Stimulated activated CD8-positive, alpha-beta memory T cell treated with anti-CD3 and anti-CD28 coated beads, Interleukin-7, amount 100 ng/mL, for 48 hours (primary cell): ENCODE results near the gene TMEM163.

Experiments used
- DNase-seq, 2 donors: peaks; one replicate each; pipeline ENCODE4 v3.0.0-alpha.2; 2020; ENCODE audit warnings: low read depth in 1 of 2; ENCODE audit errors: extremely low read depth in 1 of 2

Gene TMEM163

DNA sequence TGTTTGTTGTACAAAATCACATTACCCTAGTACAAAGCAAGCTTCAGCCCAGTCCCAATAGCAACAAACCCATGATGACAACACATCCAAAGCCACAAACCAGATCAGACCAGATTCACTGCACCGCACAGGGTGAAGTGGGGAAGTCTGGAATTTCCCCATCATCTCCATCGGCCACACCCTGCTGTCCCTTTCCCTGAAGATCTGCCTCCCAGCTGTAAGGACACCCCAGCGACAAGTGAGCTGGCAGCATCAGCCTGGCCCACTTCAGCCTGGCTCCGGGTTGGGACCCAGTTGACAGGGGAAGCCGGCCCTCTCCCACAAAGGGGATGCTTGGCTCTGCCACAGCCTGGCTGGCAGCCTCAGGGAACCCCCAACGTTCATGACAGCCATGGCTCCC, 257.3 kb downstream of the TMEM163 start:
- DNase-seq: no peak

DNA sequence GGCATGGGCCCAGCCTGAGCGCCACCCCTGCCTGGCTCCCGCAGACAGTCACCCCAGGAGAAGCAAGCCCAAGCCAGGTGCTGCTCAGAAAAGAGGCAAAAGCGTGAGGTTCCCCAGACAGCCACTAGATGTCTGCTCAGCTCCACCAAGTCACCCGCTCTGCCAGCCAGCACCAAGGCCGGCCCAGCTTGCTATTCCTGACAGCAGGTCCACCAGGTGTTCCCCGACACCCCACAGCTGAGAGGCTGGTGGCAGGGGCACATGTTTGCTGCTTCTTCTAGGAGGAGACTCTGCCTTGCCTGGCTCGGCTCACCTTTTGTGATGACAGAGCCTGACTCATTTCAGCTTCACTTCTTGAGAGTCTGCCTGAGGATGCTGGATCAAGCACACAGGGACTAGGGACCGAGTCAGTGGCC, 258.2 kb downstream of the TMEM163 start:
- no peak for DNase-seq

DNA sequence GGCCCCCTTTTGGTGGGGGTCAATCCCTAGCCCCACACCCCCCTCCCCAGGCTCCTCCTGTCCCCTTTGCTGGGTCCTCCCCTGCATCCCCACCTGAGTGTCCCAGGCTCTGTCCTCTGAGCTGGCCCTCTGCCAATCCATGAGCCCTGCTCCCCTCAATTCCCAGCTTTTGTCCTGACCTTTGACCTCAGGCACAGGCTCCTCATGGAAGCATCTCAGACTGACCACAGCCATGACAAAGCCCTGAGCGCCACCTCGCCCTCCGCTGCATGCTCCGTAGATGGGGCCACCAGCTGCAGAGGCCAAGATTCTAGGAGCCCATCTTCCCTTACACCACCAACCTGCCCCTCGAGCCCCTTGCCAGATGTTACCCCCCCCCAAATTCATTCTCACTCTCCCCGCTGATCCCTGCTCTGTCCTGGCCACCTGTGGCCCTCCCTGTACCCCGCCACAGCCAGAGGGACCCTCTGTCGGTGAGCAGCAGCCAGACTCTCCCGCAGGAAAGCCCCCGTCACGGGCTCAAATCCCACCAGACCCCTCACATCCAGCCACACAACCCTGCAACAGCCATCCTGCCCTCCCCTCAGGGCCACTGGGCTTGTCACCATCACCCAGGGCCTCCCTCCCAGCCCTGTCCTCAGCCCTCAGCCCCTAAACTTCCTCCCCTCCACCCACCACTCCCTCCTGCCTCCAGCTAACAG, 258.9 kb downstream of the TMEM163 start:
- DNase-seq: no peak

DNA sequence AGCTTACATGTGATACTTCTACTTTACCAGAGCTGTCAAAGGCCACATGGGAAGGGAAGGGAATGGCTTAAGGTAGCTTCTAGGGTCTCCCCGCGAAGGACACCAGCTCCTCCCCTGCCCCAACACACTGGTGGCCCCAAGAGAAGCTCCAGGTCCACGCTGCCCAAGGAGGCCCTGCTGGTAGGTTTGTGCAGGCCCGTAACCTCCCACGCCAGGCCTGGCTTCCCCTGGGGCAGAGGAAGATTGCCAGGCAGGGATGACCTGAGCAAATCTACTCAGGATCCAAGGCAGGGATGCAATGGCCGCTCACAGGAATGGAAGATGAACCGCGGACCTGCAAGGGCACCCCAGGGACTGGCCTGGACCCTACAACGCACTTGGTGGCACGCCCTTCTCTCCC, 259.9 kb downstream of the TMEM163 start:
- DNase-seq: no peak

DNA sequence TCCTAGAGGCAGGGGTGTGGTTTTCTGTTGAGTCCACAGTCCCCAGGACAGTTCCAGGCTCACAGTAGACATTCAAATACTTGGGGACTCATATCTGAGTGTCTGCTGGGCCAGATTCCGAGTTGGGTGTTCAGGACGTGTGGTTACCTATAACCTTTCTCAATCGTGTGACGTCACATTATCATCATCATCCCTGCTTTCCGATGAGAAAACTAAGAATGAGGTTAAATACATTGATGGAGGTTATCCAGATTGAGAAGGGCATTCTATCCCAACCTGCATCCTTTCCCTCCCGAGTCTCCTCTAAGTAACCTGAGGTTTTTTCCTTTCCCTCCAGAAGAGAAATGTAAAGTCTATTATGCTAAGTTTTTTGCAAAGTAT, 260.3 kb downstream of the TMEM163 start:
- no peak for DNase-seq

DNA sequence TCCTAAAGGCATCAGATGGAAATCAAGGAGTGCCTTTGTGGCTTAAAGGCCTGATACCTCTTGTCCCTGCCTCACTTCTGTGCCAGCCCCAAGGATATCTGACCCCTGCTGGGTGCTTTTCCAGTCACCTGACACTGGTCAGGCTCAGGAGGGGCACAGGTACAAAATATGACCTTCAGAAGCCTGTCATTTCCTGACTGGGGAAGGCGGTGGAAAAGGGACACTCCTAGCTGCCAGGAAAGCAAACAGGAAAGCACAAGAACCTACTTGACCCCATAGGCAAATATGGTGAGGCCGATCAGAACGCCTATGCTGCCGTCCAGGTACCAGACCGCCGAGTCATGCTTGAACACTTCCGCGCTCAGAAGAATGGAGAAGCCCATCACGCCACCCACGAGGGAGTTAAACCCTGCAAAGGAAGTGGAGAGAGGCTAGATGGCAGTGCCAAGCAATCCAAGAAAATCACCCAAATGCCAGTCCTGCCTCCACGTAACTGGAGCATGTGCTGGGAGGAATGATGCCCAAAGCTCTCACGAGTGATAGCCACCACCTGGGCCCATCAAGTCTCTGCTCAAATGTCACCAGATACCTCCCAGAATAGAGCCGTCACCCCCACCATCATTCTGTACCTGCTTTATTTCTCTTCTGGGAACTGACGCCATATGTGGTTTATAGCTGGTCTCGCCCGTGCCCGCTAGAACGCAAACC, 260.9 kb downstream of the TMEM163 start:
- no peak for DNase-seq

DNA sequence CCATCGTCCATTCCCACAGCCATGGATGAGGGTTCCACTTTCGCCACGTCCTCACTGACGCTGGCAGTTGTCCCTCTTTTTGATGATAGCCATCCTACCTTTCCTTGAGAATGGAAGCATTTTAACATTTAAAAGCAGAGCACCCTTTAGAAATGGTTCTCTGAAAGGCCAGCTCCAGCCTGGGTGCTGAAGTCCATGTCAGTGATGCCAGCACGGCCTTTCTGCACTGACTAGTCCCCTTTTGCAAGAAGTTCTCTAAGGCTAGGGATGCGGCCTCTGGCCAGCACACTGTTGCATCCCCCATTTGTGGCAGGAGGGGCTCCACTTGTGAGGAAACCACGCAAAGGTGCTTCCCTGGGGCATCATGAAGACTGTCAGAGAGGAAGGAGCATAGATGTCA, 261.4 kb downstream of the TMEM163 start:
- DNase-seq: no peak

DNA sequence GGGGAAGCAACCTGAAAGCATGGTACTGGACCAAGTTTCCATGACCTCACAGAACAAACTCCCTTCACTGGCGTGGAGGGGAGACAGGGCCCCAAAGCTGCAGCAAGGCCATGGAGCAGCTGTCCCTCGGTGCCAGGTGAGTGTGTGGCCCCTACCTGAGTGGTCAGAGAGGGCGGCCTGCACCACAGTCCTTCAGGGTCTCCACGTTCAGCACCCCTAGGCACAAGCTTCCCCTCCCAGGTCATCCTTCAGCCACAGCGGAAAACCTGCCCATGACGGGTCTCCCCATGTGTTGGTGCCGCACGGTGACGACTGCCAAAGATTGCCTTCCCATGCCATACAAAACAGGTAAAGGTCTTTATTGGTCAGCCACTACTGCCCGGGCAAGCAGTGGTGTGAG, 263.4 kb downstream of the TMEM163 start:
- DNase-seq: no peak

DNA sequence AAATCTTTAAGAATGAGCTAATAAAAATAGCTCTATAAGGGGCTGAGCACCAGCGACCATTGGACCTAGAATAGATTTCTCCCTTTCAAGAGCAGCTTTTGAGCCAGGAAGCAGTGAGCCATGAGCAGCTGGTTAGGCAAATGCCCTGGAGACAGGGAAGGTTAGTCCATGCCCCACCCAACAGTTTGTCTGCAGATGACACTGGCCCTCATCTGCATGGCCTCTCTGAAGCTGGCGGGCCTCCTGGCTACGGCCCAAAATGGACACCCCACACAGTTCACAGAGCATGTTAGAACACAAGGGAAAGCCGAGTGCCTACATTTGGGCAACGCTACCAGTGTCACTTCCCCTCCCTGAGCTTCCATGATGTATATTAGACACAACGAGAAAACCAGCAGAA, 263.9 kb downstream of the TMEM163 start:
- no peak for DNase-seq

DNA sequence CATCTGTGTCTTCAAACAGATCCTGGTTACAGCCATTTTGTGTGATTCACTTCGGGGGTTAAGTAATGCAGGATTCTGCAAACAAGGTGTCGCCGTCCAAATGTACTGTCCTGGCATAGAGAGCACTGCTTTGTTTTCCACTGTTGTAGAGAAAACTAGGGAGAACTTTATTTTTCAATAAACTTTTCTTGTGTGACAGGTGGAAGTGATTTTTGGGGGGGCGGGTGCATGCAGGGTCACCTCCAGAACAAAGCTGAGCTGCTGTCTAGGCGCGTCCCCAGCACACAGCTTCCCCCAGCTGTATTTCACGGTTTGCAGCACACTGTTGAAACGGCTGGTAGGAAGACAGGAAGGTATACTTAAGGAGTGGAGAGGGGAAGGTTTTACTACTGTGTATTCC, 264.4 kb downstream of the TMEM163 start:
- DNase-seq: no peak

DNA sequence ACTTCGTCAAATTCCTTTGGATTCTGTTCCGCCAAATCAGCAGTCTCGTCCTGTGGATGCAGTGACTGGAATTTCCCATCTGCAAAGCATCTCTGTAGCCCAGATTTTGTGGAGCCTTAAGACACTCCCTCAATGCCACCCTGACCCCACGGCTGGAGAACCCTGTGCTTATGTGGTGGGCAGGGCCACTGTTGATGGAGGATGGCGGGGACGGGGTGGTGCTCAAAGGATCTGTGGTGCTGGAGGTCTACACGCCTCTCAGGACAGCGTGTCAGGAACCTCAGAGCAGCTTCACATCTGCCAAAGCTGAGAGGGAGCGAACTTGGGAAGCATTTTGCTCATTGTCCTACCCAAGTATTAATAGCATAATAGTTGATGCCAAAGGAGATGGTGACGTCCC, 264.8 kb downstream of the TMEM163 start:
- DNase-seq: no peak

DNA sequence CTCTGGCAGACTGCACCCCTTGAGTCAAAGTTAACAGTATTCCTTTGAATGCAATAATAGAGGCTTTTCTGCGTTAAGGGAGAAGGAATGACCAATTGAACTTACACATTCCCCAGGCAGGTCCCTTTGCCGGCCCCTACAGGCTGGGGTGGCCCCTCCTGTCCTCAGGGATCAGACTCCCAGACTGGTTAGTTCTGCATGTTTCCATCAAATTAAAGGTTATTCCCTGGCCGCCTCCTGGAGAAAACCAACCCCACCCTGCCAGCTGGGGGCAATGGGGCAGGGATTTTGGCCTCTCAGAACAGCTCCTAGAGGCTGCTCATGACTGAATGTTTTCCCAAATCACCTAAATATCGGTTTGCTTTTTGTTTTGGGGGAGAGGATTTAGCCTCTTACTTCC, 265.3 kb downstream of the TMEM163 start:
- DNase-seq: no peak

DNA sequence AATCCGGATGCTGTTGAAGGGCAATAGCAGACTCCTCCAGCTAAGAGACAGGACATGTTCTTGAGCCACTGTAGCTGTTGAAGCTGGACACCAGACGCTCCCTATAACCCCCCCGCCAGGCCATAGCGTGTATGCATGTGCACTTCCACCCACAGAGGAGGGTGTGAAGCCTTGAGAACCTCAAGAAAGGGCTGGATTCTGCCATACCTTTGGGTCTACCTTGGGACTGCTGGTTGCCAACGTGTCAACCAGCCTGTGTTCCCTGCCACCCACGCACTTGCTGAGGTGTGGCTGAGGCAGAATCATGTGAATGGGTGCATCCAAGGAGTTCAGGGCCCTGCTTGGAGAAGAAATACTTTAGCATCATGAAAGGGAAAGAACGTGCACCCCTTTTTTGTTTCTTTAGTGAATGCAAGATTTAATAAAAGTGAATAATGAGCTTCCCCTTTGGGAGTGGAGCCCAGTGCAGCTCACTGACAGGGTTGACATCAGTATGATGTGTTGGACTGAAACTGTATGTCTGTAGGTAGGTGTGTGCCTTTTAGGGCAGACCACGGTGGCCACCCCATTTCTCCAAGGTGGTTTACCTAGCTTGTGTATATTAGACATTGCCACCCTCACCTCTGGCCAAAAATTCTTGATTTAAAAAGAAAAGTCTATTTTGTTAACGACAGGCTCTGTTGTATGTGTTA, 266.6 kb downstream of the TMEM163 start:
- no peak for DNase-seq

DNA sequence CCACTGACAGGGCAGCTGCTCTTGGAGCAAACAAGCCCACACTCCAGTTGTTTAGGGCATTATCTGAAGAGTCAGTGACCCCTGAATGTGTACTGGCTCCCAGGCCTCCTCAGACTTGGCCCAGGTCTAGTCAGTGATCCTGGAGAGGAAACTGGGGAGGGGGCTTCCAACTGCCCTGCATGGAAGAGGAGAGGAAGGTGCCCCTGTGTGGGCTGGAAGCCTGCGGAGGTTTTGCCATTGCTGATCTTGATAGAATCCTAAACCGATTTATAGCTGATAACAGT, 267.5 kb downstream of the TMEM163 start:
- DNase-seq: no peak

DNA sequence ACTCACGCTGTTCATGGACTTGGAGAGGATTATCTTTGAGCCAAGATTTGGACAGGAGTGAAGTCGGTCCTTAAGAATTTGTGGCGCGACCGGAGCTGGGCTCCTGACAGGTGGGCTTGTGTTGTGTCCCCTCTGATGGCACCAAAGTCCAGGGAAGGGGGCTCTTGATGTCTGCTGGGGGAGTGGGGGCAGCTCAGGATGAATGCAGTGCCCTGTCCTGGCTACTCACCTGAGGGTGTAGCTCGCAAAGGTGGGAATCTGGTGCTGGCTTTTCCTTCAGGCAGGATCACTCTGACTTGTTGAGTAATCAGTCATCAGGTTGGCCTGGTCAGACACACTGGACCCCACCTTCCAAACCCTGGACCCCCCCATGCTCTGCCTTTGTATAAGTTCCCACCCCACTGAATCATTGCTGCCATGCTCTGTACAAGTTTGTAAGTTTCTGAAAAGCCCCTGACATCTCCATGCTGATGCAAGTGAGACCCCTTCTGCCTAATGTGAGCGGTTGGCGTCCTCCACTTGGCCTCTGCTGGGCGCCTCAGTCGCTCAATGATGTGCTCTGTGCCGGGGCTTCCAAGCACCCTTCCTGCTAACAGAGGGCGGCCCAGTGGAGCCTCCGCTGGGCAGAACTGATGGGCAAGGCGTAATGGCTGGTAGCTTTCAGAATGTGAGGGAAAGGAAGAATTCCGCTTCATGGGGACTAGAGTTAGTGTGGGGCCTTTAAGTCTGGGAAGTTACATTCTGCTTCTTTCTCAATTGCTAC, 268.9 kb downstream of the TMEM163 start:
- DNase-seq: no peak

DNA sequence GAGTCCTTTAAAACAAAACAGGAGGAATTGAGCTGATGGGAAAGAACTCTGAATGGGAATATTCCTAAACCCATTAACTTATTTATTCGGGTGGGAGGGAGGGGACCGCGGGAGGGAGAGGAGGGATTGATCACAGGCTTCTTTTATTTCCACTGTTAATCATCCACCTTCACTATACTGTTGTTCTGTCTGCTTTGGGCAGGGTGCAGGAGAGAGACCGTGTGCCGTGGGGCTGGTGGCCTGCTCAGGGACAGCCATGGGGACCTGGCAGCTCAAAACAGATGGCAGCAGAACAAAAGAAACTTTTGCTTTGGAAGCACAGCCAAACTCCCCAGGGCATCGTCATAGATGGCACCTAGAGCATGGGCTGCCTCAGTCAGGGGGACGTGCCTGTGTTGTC, 269.6 kb downstream of the TMEM163 start:
- no peak for DNase-seq

DNA sequence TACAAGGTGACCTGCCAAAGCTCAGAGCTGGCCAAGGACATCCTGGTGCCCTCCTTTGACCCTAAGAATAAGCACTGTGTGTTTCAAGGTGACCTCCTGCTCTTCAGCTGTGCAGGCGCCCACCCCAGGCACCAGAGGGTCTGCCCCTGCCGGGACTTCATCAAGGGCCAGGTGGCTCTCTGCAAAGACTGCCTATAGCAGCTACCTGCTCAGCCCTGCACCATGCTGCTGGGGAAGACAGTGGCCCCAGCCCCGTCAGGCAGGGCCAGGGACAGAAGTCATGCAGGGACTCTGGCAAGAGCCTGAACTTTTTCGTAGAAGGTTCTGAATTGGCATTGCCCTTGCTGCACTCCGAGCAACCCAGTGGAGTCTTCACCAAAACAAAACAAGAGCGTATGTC, 270.1 kb downstream of the TMEM163 start:
- DNase-seq: no peak

DNA sequence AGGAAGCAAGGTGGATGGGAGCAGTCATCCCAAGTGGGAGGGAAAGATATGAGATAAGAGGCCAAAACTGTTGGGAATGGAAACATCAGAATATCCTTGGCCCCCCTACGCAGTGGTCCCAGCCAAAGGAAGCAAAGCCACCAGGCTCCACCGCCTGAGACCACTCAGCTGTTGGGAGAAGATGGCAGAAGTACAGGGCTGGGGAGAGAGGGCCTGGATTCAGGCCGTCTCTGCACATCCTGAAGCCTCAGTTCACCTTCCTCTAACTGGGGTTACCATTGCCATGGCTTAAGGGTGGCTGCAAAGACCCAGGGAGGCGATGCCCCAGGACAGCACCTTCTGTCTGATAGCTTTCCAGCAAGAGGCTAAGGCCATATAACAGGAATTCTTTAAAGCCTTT, 271.1 kb downstream of the TMEM163 start:
- DNase-seq: no peak

DNA sequence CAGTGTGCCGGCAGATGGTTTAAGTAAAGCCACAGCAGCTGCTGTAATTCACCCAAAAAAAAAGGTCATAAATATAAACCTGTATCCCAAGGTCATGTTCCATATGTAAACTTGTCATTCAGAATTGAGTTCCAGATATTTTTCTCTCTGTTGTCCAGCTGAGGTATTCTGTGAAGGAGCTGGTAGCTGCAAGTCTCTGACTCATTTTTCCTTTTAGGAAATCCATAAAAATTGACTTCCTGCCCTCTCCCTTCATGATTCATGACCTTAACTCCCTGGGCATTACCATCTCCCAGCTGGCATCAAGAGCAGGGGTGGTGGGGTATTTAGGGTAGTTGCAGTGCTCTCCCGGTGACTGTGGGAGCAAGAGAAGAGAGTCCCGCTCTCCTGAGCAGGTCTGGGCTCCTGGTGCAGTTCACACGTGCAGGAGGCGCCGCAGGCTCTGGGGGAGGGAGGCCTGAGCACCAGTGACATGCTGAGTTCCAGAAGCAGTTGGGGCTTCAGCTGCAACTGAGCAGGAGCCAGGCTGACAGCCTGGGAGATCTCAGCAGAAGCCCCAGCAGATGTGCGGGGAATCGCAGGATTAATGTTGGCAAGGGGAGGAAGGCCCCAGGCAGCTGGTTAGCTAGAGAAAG, 272.3 kb downstream of the TMEM163 start:
- DNase-seq: no peak

DNA sequence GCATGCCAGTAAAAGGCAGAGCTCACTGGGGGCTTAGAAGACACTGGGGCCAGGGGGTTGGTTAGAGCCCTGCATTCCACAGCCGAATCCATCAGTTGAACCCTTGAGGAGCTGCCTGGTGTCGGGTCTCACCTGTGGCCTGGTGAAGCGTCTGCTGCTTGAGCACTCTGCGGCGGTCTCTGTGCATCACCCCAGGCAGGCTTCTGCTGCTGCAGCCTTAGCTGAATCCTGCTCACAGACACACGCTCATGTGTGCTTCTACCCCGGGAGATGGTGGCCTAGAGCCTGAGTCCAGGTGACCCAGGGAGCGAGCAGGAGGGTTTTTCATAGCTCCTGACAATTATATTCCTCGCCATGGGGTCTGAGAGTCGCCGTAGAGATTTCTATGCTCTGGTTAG, 272.8 kb downstream of the TMEM163 start:
- no peak for DNase-seq

DNA sequence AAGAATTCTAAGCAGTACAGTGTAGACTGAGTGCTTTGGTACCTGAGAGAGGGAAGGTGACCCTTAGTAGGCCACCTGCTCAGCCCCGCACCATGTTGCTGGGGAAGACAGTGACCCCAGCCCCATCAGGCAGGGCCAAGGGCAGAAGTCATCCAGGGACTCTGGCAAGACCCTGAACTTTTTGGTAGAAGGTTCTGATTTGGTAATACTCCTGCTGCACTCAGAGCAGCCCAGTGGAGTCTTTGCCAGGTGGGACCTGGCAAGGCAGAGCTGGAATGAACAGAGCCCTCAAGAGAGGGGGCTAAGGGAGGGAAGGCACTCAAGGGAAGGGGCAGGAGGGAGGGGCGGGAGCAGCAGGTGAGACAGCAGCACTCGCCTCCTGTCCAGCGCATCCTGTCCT, 273.7 kb downstream of the TMEM163 start:
- no peak for DNase-seq
